Peyer's patch (tissue), 4 donors: Measurements from ENCODE around the gene NLGN4X.

Source experiments
- CTCF ChIP-seq, 6 experiments: fragments of 450-650 bp in 4 of 6; fragments of 200-600 bp in 2 of 6; sonication (generic) in 1 of 6; IDR thresholded peaks; one replicate each; pipeline ENCODE4 v1.5.1; 2017 to 2019; ENCODE audit warnings: antibody characterized with exemption in 6 of 6, mild to moderate bottlenecking in 3 of 6, moderate library complexity in 1 of 6
- POLR2A ChIP-seq, 2 donors: fragments of 450-650 bp; IDR thresholded peaks; one replicate each; pipeline ENCODE4 v1.5.1; 2017; ENCODE audit warnings: antibody characterized with exemption in 2 of 2, mild to moderate bottlenecking in 2 of 2, moderate library complexity in 2 of 2

- TF ChIP-seq CTCF (IDR thresholded peaks at IDR 0.05) (no peak), POLR2A (IDR thresholded peaks at IDR 0.05) (no peak)
These were observed 9.9 kb upstream of the NLGN4X start for GRCh38 chrX:6238576-6238975.
